Osteoblast (primary cell): ENCODE measurements around the gene UBXN1. TPM values are rescaled to one million over a fixed set of nuclear protein-coding genes. Genes with fewer than 3 reads are reported as not detected.
A peak's percentile ranks its signal among the peaks of the same experiment; 100 is the strongest.

Experiments used
- DNase-seq: peaks from one replicate; pipeline ENCODE4 v3.0.0; 2011; ENCODE audit warnings: low spot score, mixed read lengths; ENCODE audit not compliant: insufficient read length; ENCODE audit errors: missing footprints
- H2AFZ ChIP-seq: 2 replicates; pipeline ENCODE4 v1.6.0; 2011; ENCODE audit warnings: mild to moderate bottlenecking, low read length
- H3K27ac ChIP-seq: 2 replicates; pipeline ENCODE4 v1.5.1; 2011; ENCODE audit warnings: mild to moderate bottlenecking, low read depth, low read length, moderate library complexity
- H3K27me3 ChIP-seq: 2 replicates; pipeline ENCODE4 v1.6.0; 2012; ENCODE audit warnings: mild to moderate bottlenecking, control low read depth, inconsistent platforms, low read length, moderate library complexity; ENCODE audit not compliant: insufficient read depth
- H3K36me3 ChIP-seq: 2 replicates; pipeline ENCODE4 v1.5.1; 2011; ENCODE audit warnings: mild to moderate bottlenecking, low read length, control low read depth, moderate library complexity; ENCODE audit not compliant: insufficient read depth
- H3K4me1 ChIP-seq: 2 replicates; pipeline ENCODE4 v1.5.1; 2011; ENCODE audit warnings: mild to moderate bottlenecking, low read length, control low read depth, moderate library complexity; ENCODE audit not compliant: insufficient read depth
- H3K4me2 ChIP-seq: 2 replicates; pipeline ENCODE4 v1.6.0; 2011; ENCODE audit warnings: mild to moderate bottlenecking, low read length; ENCODE audit not compliant: insufficient read depth
- H3K4me3 ChIP-seq: fragments of 200-600 bp; sonication (generic); 3 replicates; pipeline ENCODE4 v1.5.1; 2012; ENCODE audit warnings: mild to moderate bottlenecking, low read length, inconsistent platforms; ENCODE audit not compliant: insufficient read depth
- H3K79me2 ChIP-seq: 2 replicates; pipeline ENCODE4 v1.6.0; 2012; ENCODE audit warnings: mild to moderate bottlenecking, low read length, control low read depth, inconsistent platforms; ENCODE audit not compliant: insufficient read depth
- H3K9me3 ChIP-seq: 2 replicates; pipeline ENCODE4 v1.5.1; 2011; ENCODE audit warnings: low read depth, low read length, control low read depth
- H4K20me1 ChIP-seq: 2 replicates; pipeline ENCODE4 v1.6.0; 2012; ENCODE audit warnings: mild to moderate bottlenecking, low read length, control low read depth; ENCODE audit not compliant: insufficient read depth
- total RNA-seq: library from RNA; depleted of rRNA; stranded (reverse); fragments of >200 nt; gene quantifications from 2 replicates; pipeline ENCODE4 v1.2.3, GENCODE V29; 2012
- TF ChIP-seq, protein P1 (sequence below): IDR thresholded peaks from 2 replicates; pipeline ENCODE4 v1.5.1; 2011; ENCODE audit warnings: mild to moderate bottlenecking, low read depth, low read length, moderate library complexity; ENCODE audit errors: extremely low read depth

UBXN1 gene
- total RNA-seq, 1 donor, result 107 TPM

GRCh38 chr11:62649486-62649885, 29.4 kb downstream of the UBXN1 start:
- Histone ChIP-seq H2AFZ (no peak overlapping the region), H3K4me1 (peaks cover 23% of the 10 kb centered on the region), H3K4me2 (no peak overlapping the region), H3K79me2 (peaks cover 52% of the 10 kb centered on the region), H3K4me3 (no peak overlapping the region), H3K36me3 (peaks cover 20% of the 10 kb centered on the region), H3K9me3 (no peaks in the 10 kb centered on the region), H3K27me3 (no peaks in the 10 kb centered on the region), H4K20me1 (peaks cover 21% of the 10 kb centered on the region), H3K27ac (no peak overlapping the region)
- no peak for DNase-seq
- TF ChIP-seq, protein P1, sequence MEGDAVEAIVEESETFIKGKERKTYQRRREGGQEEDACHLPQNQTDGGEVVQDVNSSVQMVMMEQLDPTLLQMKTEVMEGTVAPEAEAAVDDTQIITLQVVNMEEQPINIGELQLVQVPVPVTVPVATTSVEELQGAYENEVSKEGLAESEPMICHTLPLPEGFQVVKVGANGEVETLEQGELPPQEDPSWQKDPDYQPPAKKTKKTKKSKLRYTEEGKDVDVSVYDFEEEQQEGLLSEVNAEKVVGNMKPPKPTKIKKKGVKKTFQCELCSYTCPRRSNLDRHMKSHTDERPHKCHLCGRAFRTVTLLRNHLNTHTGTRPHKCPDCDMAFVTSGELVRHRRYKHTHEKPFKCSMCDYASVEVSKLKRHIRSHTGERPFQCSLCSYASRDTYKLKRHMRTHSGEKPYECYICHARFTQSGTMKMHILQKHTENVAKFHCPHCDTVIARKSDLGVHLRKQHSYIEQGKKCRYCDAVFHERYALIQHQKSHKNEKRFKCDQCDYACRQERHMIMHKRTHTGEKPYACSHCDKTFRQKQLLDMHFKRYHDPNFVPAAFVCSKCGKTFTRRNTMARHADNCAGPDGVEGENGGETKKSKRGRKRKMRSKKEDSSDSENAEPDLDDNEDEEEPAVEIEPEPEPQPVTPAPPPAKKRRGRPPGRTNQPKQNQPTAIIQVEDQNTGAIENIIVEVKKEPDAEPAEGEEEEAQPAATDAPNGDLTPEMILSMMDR, result no peak

DNA sequence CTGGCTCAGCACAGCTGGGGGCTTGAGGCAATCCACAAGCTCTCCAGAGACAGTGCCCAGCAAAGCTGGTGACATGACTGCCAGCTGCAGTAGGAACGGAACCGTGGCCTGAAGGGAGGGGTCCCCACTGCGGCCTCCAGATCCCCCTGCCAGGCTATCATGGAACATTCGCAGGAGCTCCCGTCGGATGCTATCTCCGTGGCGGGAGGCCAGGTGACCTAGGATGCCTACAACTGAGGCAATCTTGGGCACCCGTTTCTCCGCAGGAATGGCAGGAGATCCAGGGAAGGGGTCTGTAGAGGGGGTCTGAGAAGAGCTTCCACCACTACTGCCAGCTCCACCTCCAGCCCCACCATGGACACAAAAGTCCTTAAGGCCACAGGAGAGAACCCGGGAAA, 29.9 kb downstream of the UBXN1 start:
- no peaks in the 10 kb centered on the region for H3K9me3 ChIP-seq
- H3K4me2 ChIP-seq, result no peak overlapping the region
- peaks cover 26% of the 10 kb centered on the region for H3K36me3 ChIP-seq
- peaks cover 57% of the 10 kb centered on the region for H3K79me2 ChIP-seq
- TF ChIP-seq, protein P1, result no peak
- H3K27me3 ChIP-seq, result no peaks in the 10 kb centered on the region
- no peak overlapping the region for H2AFZ ChIP-seq
- peaks cover 23% of the 10 kb centered on the region for H3K4me1 ChIP-seq
- H4K20me1 ChIP-seq, result peaks cover 21% of the 10 kb centered on the region
- H3K27ac ChIP-seq, result no peak overlapping the region
- DNase-seq, result no peak
- no peak overlapping the region for H3K4me3 ChIP-seq

DNA sequence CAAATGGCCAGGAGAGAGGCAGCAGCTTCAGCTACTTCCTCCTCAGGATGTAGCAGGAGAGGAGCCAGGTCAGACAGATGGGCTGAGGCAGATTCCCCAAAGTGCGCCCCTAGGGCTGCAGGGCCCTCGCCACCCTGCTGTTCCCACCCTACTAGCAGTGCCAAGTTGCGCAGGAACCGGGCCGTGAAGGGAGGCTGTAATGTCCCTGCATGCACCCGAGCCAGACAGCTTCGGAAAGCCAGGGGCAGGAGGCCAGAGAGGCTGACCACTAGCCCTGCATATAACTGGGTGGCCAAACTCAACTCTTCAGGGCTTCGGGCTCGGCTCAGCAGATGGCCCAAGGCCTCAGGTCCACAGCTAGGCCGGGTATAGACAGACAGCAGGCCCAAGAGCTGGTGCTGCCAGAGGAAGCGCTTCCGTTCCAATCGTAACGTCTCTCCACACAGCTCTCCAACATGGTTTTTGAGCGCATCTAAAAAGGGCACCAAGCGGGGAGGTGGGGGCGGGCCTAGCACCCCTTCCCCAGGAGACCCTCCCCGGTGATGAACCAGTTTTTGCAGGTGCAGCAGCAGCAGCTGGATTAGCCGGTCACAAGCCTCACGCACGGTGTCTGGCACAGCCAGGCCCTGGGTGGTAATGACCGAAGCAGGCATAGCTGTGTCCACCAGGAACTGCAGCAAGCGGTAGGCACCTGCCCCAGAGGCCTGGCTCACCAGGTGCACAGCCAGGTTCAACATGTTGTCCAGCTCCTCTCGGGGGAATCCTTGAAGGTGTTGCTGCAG, 30.5 kb downstream of the UBXN1 start:
- Histone ChIP-seq H3K36me3 (peaks cover 29% of the 10 kb centered on the region), H2AFZ (no peak overlapping the region), H3K4me1 (peaks cover 23% of the 10 kb centered on the region), H3K4me2 (no peak overlapping the region), H3K9me3 (no peaks in the 10 kb centered on the region), H4K20me1 (peaks cover 21% of the 10 kb centered on the region), H3K79me2 (peaks cover 63% of the 10 kb centered on the region), H3K4me3 (no peak overlapping the region), H3K27ac (no peak overlapping the region), H3K27me3 (no peaks in the 10 kb centered on the region)
- DNase-seq, result peak; percentile 26
- TF ChIP-seq, protein P1, result no peak

DNA sequence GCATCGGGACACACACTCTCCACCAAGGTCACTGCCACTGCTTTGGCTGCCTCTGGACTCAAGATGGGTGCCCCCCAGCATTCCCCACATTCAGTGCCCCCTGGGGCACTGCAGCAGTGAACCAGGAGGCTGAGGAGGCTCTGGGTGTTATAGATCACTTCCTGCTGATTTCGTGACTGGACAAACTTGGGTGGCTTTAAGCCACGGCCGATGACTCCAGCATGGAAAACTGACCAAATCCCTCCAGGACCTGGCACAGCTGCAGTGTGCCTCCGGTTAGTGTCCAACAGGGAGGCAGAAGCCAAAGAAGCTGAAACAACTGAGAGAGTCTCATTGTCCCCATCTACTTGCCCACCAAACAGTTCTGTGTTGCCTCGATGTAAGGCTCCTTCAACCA, 31.3 kb downstream of the UBXN1 start:
- H3K4me1 ChIP-seq, result peaks cover 22% of the 10 kb centered on the region
- peaks cover 21% of the 10 kb centered on the region for H4K20me1 ChIP-seq
- H3K9me3 ChIP-seq, result no peaks in the 10 kb centered on the region
- no peak overlapping the region for H2AFZ ChIP-seq
- TF ChIP-seq, protein P1, result no peak
- DNase-seq, result peak; percentile 81
- H3K36me3 ChIP-seq, result peaks cover 36% of the 10 kb centered on the region
- peak overlapping the region; percentile 65 for H3K27ac ChIP-seq
- H3K79me2 ChIP-seq, result peaks cover 66% of the 10 kb centered on the region
- no peak overlapping the region for H3K4me2 ChIP-seq
- no peak overlapping the region for H3K4me3 ChIP-seq
- H3K27me3 ChIP-seq, result no peaks in the 10 kb centered on the region
